HEK293 (cell line): ENCODE results near the gene NR3C1.

Source experiments
- CTCF ChIA-PET: fragments of 350-600 bp; formaldehyde crosslinking; extraction: SDS; loops from one replicate; lab custom pipeline; 2021; ENCODE audit warnings: antibody characterized with exemption; lab: Yijun Ruan, JAX
- POLR2A ChIA-PET: fragments of 300-600 bp; formaldehyde crosslinking; extraction: SDS; loops from one replicate; lab custom pipeline; 2020; ENCODE audit warnings: antibody characterized with exemption, inconsistent platforms; lab: Yijun Ruan, JAX
- H3K27ac ChIP-seq: fragments of 200-500 bp; sonication (Bioruptor generic); 2 replicates; pipeline ENCODE4 v1.5.1; 2014; ENCODE audit warnings: low read depth, low read length, control low read depth, inconsistent platforms; ENCODE audit errors: extremely low read depth
- H3K36me3 ChIP-seq, 2 experiments: fragments of 200-500 bp in 1 of 2; sonication (Bioruptor generic) in 1 of 2; 1 replicate in 1 of 2; 2 replicates in 1 of 2; pipeline ENCODE4 v1.5.1; 2014 to 2017; ENCODE audit warnings: inconsistent platforms in 2 of 2, low read length in 2 of 2; ENCODE audit not compliant: control insufficient read depth in 2 of 2, insufficient read depth in 1 of 2
- H3K4me1 ChIP-seq: fragments of 200-500 bp; sonication (Bioruptor generic); 2 replicates; pipeline ENCODE4 v1.5.1; 2014; ENCODE audit warnings: mild to moderate bottlenecking, low read length, inconsistent platforms; ENCODE audit not compliant: control insufficient read depth, insufficient read depth
- H3K4me3 ChIP-seq: 2 replicates; pipeline ENCODE4 v1.5.1; 2011; ENCODE audit warnings: low read depth, mild to moderate bottlenecking, control low read depth, low read length, moderate library complexity
- H3K9me3 ChIP-seq: fragments of 200-500 bp; sonication (Bioruptor generic); 2 replicates; pipeline ENCODE4 v1.5.1; 2014; ENCODE audit warnings: low read depth, low read length, inconsistent platforms; ENCODE audit not compliant: control insufficient read depth, insufficient read depth
- GLIS1 ChIP-seq: fragments of 450-650 bp; formaldehyde crosslinking; IDR thresholded peaks from 2 replicates; pipeline ENCODE4 v1.5.1; 2016; ENCODE audit warnings: missing biosample characterization, missing genetic modification characterization
- GLIS2 ChIP-seq: fragments of 450-650 bp; formaldehyde crosslinking; IDR thresholded peaks from 2 replicates; pipeline ENCODE4 v1.5.1; 2016; ENCODE audit warnings: missing biosample characterization, missing genetic modification characterization
- KLF1 ChIP-seq: fragments of 450-650 bp; formaldehyde crosslinking; IDR thresholded peaks from 2 replicates; pipeline ENCODE4 v1.5.1; 2016; ENCODE audit warnings: missing biosample characterization, missing genetic modification characterization
- KLF10 ChIP-seq: fragments of 450-650 bp; IDR thresholded peaks from 2 replicates; pipeline ENCODE4 v1.5.1; 2018; ENCODE audit warnings: missing biosample characterization, mild to moderate bottlenecking, missing genetic modification characterization
- KLF17 ChIP-seq: fragments of 450-650 bp; formaldehyde crosslinking; IDR thresholded peaks from 2 replicates; pipeline ENCODE4 v1.5.1; 2016; ENCODE audit warnings: missing biosample characterization, missing genetic modification characterization
- KLF9 ChIP-seq: fragments of 450-650 bp; formaldehyde crosslinking; IDR thresholded peaks from 2 replicates; pipeline ENCODE4 v1.5.1; 2016; ENCODE audit warnings: missing biosample characterization, missing genetic modification characterization, low read depth
- OSR2 ChIP-seq: fragments of 450-650 bp; formaldehyde crosslinking; IDR thresholded peaks from 2 replicates; pipeline ENCODE4 v1.5.1; 2016; ENCODE audit warnings: missing biosample characterization, missing genetic modification characterization
- PRDM10 ChIP-seq: fragments of 450-650 bp; formaldehyde crosslinking; IDR thresholded peaks from 2 replicates; pipeline ENCODE4 v1.5.1; 2016; ENCODE audit warnings: missing biosample characterization, missing genetic modification characterization
- SCRT2 ChIP-seq: fragments of 450-650 bp; formaldehyde crosslinking; IDR thresholded peaks from 2 replicates; pipeline ENCODE4 v1.5.1; 2016; ENCODE audit warnings: missing biosample characterization, missing genetic modification characterization
- SP7 ChIP-seq: fragments of 450-650 bp; formaldehyde crosslinking; IDR thresholded peaks from 2 replicates; pipeline ENCODE4 v1.5.1; 2016; ENCODE audit warnings: missing biosample characterization, missing genetic modification characterization
- WT1 ChIP-seq: fragments of 450-650 bp; formaldehyde crosslinking; IDR thresholded peaks from 2 replicates; pipeline ENCODE4 v1.5.1; 2016; ENCODE audit warnings: missing biosample characterization, missing genetic modification characterization
- YY2 ChIP-seq: fragments of 450-650 bp; formaldehyde crosslinking; IDR thresholded peaks from 2 replicates; pipeline ENCODE4 v1.5.1; 2016; ENCODE audit warnings: missing biosample characterization, missing genetic modification characterization
- ZBTB6 ChIP-seq: fragments of 450-650 bp; formaldehyde crosslinking; IDR thresholded peaks from 2 replicates; pipeline ENCODE4 v1.5.1; 2017; ENCODE audit warnings: missing biosample characterization, missing genetic modification characterization
- ZBTB7A ChIP-seq: fragments of 450-650 bp; formaldehyde crosslinking; IDR thresholded peaks from 2 replicates; pipeline ENCODE4 v1.5.1; 2016; ENCODE audit warnings: low read depth, missing biosample characterization, missing genetic modification characterization
- ZIC2 ChIP-seq: fragments of 450-650 bp; formaldehyde crosslinking; IDR thresholded peaks from 2 replicates; pipeline ENCODE4 v1.5.1; 2016; ENCODE audit warnings: missing biosample characterization, missing genetic modification characterization
- ZNF112 ChIP-seq: fragments of 450-650 bp; formaldehyde crosslinking; IDR thresholded peaks from 2 replicates; pipeline ENCODE4 v1.5.0; 2017; ENCODE audit warnings: missing biosample characterization, missing genetic modification characterization
- ZNF239 ChIP-seq: fragments of 450-650 bp; formaldehyde crosslinking; IDR thresholded peaks from 2 replicates; pipeline ENCODE4 v1.5.1; 2016; ENCODE audit warnings: missing biosample characterization, missing genetic modification characterization
- ZNF366 ChIP-seq: fragments of 450-650 bp; formaldehyde crosslinking; conservative IDR thresholded peaks from 2 replicates; pipeline ENCODE4 v1.5.1; 2016; ENCODE audit warnings: missing biosample characterization, missing genetic modification characterization
- ZNF423 ChIP-seq: fragments of 450-650 bp; formaldehyde crosslinking; IDR thresholded peaks from 2 replicates; pipeline ENCODE4 v1.5.1; 2016; ENCODE audit warnings: missing biosample characterization, missing genetic modification characterization
- ZNF561 ChIP-seq: fragments of 450-650 bp; IDR thresholded peaks from 2 replicates; pipeline ENCODE4 v1.5.1; 2018; ENCODE audit warnings: missing biosample characterization, missing genetic modification characterization, borderline replicate concordance
- ZNF596 ChIP-seq: fragments of 450-650 bp; IDR thresholded peaks from 2 replicates; pipeline ENCODE4 v1.5.0; 2018; ENCODE audit warnings: missing biosample characterization, mild to moderate bottlenecking, missing genetic modification characterization, moderate library complexity
- ZNF626 ChIP-seq: fragments of 450-650 bp; sonication (Bioruptor Pico); formaldehyde crosslinking; IDR thresholded peaks from 2 replicates; pipeline ENCODE4 v1.5.1; 2018; ENCODE audit warnings: missing biosample characterization, missing genetic modification characterization, inconsistent platforms
- ZNF629 ChIP-seq: fragments of 450-650 bp; formaldehyde crosslinking; IDR thresholded peaks from 2 replicates; pipeline ENCODE4 v1.5.1; 2017; ENCODE audit warnings: missing biosample characterization, missing genetic modification characterization
- ZNF660 ChIP-seq: fragments of 450-650 bp; IDR thresholded peaks from 2 replicates; pipeline ENCODE4 v1.5.1; 2018; ENCODE audit warnings: missing biosample characterization, mild to moderate bottlenecking, missing genetic modification characterization
- ZNF692 ChIP-seq: fragments of 450-650 bp; formaldehyde crosslinking; IDR thresholded peaks from 2 replicates; pipeline ENCODE4 v1.5.1; 2016; ENCODE audit warnings: missing biosample characterization, missing genetic modification characterization
- ZNF76 ChIP-seq: fragments of 450-650 bp; formaldehyde crosslinking; IDR thresholded peaks from 2 replicates; pipeline ENCODE4; 2016; ENCODE audit warnings: low read depth, missing biosample characterization, missing genetic modification characterization, borderline replicate concordance
- ZSCAN16 ChIP-seq: fragments of 450-650 bp; formaldehyde crosslinking; IDR thresholded peaks from 2 replicates; pipeline ENCODE4 v1.5.1; 2016; ENCODE audit warnings: missing biosample characterization, missing genetic modification characterization
- ZSCAN5A ChIP-seq: fragments of 450-650 bp; formaldehyde crosslinking; IDR thresholded peaks from 2 replicates; pipeline ENCODE4 v1.5.1; 2016; ENCODE audit warnings: missing biosample characterization, missing genetic modification characterization
- ZXDB ChIP-seq: fragments of 450-650 bp; formaldehyde crosslinking; IDR thresholded peaks from 2 replicates; pipeline ENCODE4 v1.5.1; 2016; ENCODE audit warnings: missing biosample characterization, missing genetic modification characterization

The NR3C1 gene

GRCh38 chr5:143403593-143404415 is at the start of gene NR3C1:
TSS of gene NR3C1 (minus strand) at chr5:143403686. CDS start at chr5:143400839, 2,847 bp downstream.
- peak within 1 kb of the TSS; percentile 99 for H3K27ac ChIP-seq
- H3K9me3 ChIP-seq: no peaks in the 10 kb centered on the region
- ChIA-PET POLR2A (interaction anchor here (0.5 to 2.1 kb wide), 13 partner anchors 14 to 786 kb away, joined by 3 to 15 read pairs (median 5); no protein-coding TSS in a partner anchor), CTCF (interaction anchor here (0.6 to 1.4 kb wide), 15 partner anchors 10 to 563 kb away, joined by 3 to 5 read pairs (median 3); no protein-coding TSS in a partner anchor)
- 0 out of 2 replicates have a peak, but pooled peaks cover 5% of the 10 kb centered on the region for H3K4me1 ChIP-seq
- peak within 1 kb of the TSS; percentile 95 for H3K4me3 ChIP-seq
- peaks cover 0 to 12% of the 10 kb centered on the region in 2 experiments; a peak in 1 of 3 replicates for H3K36me3 ChIP-seq
- peak; percentile 86 for TF ChIP-seq GLIS1 (tag by site-specific recombination)
- peak; percentile 38 for TF ChIP-seq KLF10 (tag by site-specific recombination)
- peak; percentile 60; the same call in 1 of the 2 replicates for TF ChIP-seq ZBTB6 (tag by site-specific recombination)
- TF ChIP-seq YY2 (tag by site-specific recombination): no peak
- TF ChIP-seq ZNF112: no peak
- peak; percentile 36; the same call in 1 of the 2 replicates for TF ChIP-seq ZNF76 (tag by site-specific recombination)
- TF ChIP-seq ZNF629 (tag by site-specific recombination): peak; percentile 16; the same call in 1 of the 2 replicates
- peak; percentile 67 for TF ChIP-seq ZSCAN5A (tag by site-specific recombination)
- TF ChIP-seq ZNF366 (tag by site-specific recombination): no peak
- TF ChIP-seq PRDM10 (tag by site-specific recombination): peak; percentile 94
- peak; percentile 84; the same call in 1 of the 2 replicates for TF ChIP-seq ZBTB7A (tag by site-specific recombination)
- peak; percentile 87 for TF ChIP-seq KLF9
- TF ChIP-seq ZNF626 (tag by site-specific recombination): no peak
- peak; percentile 83 for TF ChIP-seq ZNF561
- peak; percentile 11; the same call in 1 of the 2 replicates for TF ChIP-seq ZNF423 (tag by site-specific recombination)
- TF ChIP-seq WT1: peak; percentile 29; the same call in 1 of the 2 replicates
- 0 out of 2 replicates have a peak, but pooled peaks have one; percentile 24 for TF ChIP-seq ZSCAN16
- no peak for TF ChIP-seq ZNF239 (tag by site-specific recombination)
- TF ChIP-seq SP7 (tag by site-specific recombination): 0 out of 2 replicates have a peak, but pooled peaks have one; percentile 22
- peak; percentile 57 for TF ChIP-seq ZNF596 (tag by site-specific recombination)
- no peak for TF ChIP-seq OSR2 (tag by site-specific recombination)
- peak; percentile 65 for TF ChIP-seq ZNF692 (tag by site-specific recombination)
- TF ChIP-seq KLF1 (tag by site-specific recombination): peak; percentile 53
- peak; percentile 43; the same call in 1 of the 2 replicates for TF ChIP-seq ZNF660 (tag by site-specific recombination)
- TF ChIP-seq KLF17 (tag by site-specific recombination): peak; percentile 81
- TF ChIP-seq ZXDB (tag by site-specific recombination): peak; percentile 68; the same call in 1 of the 2 replicates
- TF ChIP-seq ZIC2: peak; percentile 74; the same call in 1 of the 2 replicates
- TF ChIP-seq GLIS2 (tag by site-specific recombination): peak; percentile 84
- no peak for TF ChIP-seq SCRT2
